ENCODE results near the gene ADK. TPM values are rescaled to one million over a fixed set of nuclear protein-coding genes. Genes with fewer than 3 reads are reported as not detected.

ADK gene
- total and polyA plus RNA-seq, 2 of the 13 experiments (the other 11 are each of a cell fraction or from before 2014, with no cell fraction given): 48.6 to 79.1 TPM

DNA sequence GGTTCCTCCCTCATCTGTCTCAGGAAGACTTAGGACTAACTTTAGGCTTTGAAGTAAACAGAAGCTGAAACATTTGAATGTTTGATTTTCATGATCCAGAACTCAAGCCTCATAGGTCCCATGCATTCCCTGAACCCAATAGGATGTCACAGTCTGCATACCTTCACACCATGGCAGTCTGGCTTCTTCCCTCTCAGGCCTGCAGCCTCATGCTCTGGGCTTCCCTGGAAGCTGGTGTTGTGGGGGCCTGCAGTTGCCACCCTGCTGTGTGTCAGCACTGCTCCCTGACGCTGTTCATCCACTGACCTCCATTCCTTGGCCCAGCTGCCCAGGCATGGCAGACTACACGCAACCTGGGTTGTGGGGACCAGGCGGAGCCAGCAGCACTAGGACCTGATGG lies 407.9 kb downstream of the ADK start:
- no peak overlapping the region for H2AFZ ChIP-seq (ENCODE audit: low read length)
- no peak overlapping the region for H3K4me3 ChIP-seq (replicated peaks in 1 of 3; ENCODE audit: insufficient read depth in 1 of 3, low read depth in 2 of 3, low read length in 3 of 3)
- FAIRE-seq (no peak), DNase-seq (ENCODE audit: low spot score) (no peak), ATAC-seq (no peak; the same call in 2 of the 3 replicates)
- no peak overlapping the region for H3K27ac ChIP-seq (ENCODE audit: extremely low read length, insufficient read depth, low read length)
- H4K20me1 ChIP-seq (ENCODE audit: insufficient read depth, low read length): no peaks in the 10 kb centered on the region
- intact Hi-C loops (cut with micrococcal nuclease; ENCODE audit: unreplicated experiment): no loop called here
- H3K4me1 ChIP-seq (ENCODE audit: insufficient read depth, low read length): peaks cover 6% of the 10 kb centered on the region
- ChIA-PET CTCF (ENCODE audit: low intra/inter-chr PET ratio, low total read pairs) (no interaction called here), POLR2A (no interaction called here)
- 97% methylated on average over 3 of the region's 3 CpGs for WGBS (ENCODE audit: low lambda C conversion rate)
- no peak overlapping the region for H3K4me2 ChIP-seq (ENCODE audit: low read depth, low read length)
- H3K27me3 ChIP-seq (ENCODE audit: control insufficient read depth in 1 of 2, insufficient read depth in 2 of 2, low read length in 2 of 2): no peaks in the 10 kb centered on the region
- H3K36me3 ChIP-seq (replicated peaks in 1 of 2; ENCODE audit: control insufficient read depth in 1 of 2, insufficient read depth in 2 of 2, low read length in 2 of 2): peaks cover 0 to 3% of the 10 kb centered on the region in 2 experiments; a peak in 2 of 5 replicates
- no TSS peak for BruUV-seq (replicated peaks)
- in situ Hi-C loops (cut with HindIII; ENCODE audit: extremely low pct_ligation_motif_present, low pct_unique_long_range_greater_than_20kb): no loop called here
- H3K79me2 ChIP-seq (ENCODE audit: insufficient read depth, low read length): no peaks in the 10 kb centered on the region
- TF ChIP-seq CCDC6 (CRISPR knock-in tag; IDR thresholded peaks at IDR 0.05) (no peak), ZNF367 (CRISPR knock-in tag; IDR thresholded peaks at IDR 0.05; ENCODE audit: borderline replicate concordance) (no peak), ZNF441 (CRISPR knock-in tag; IDR thresholded peaks at IDR 0.05; ENCODE audit: borderline replicate concordance) (no peak), ZNF251 (CRISPR knock-in tag; IDR thresholded peaks at IDR 0.05) (no peak), MXD4 (CRISPR knock-in tag; IDR thresholded peaks at IDR 0.05) (no peak), HOXA9 (CRISPR knock-in tag; IDR thresholded peaks at IDR 0.05; ENCODE audit: borderline replicate concordance) (no peak), MZF1 (CRISPR knock-in tag; IDR thresholded peaks at IDR 0.05; ENCODE audit: borderline replicate concordance) (no peak), MAFK (conservative IDR thresholded peaks at IDR 0.05 in 1 of 2, IDR thresholded peaks at IDR 0.05 in 1 of 2; ENCODE audit: low read length in 2 of 2) (no peak), ZNF484 (CRISPR knock-in tag; IDR thresholded peaks at IDR 0.05; ENCODE audit: borderline replicate concordance, low read depth) (no peak), ZNF121 (CRISPR knock-in tag; IDR thresholded peaks at IDR 0.05) (no peak), ZNF432 (CRISPR knock-in tag; IDR thresholded peaks at IDR 0.05; ENCODE audit: borderline replicate concordance) (no peak), PHB2 (IDR thresholded peaks at IDR 0.05; ENCODE audit: partially characterized antibody) (no peak)
- TF ChIP-seq, protein P1, sequence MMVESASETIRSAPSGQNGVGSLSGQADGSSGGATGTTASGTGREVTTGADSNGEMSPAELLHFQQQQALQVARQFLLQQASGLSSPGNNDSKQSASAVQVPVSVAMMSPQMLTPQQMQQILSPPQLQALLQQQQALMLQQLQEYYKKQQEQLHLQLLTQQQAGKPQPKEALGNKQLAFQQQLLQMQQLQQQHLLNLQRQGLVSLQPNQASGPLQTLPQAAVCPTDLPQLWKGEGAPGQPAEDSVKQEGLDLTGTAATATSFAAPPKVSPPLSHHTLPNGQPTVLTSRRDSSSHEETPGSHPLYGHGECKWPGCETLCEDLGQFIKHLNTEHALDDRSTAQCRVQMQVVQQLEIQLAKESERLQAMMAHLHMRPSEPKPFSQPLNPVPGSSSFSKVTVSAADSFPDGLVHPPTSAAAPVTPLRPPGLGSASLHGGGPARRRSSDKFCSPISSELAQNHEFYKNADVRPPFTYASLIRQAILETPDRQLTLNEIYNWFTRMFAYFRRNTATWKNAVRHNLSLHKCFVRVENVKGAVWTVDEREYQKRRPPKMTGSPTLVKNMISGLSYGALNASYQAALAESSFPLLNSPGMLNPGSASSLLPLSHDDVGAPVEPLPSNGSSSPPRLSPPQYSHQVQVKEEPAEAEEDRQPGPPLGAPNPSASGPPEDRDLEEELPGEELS (CRISPR knock-in tag; IDR thresholded peaks at IDR 0.05): no peak
- TF ChIP-seq, protein P2, sequence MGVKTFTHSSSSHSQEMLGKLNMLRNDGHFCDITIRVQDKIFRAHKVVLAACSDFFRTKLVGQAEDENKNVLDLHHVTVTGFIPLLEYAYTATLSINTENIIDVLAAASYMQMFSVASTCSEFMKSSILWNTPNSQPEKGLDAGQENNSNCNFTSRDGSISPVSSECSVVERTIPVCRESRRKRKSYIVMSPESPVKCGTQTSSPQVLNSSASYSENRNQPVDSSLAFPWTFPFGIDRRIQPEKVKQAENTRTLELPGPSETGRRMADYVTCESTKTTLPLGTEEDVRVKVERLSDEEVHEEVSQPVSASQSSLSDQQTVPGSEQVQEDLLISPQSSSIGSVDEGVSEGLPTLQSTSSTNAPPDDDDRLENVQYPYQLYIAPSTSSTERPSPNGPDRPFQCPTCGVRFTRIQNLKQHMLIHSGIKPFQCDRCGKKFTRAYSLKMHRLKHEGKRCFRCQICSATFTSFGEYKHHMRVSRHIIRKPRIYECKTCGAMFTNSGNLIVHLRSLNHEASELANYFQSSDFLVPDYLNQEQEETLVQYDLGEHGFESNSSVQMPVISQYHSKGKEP (CRISPR knock-in tag; IDR thresholded peaks at IDR 0.05): no peak
- TF ChIP-seq, protein P3, sequence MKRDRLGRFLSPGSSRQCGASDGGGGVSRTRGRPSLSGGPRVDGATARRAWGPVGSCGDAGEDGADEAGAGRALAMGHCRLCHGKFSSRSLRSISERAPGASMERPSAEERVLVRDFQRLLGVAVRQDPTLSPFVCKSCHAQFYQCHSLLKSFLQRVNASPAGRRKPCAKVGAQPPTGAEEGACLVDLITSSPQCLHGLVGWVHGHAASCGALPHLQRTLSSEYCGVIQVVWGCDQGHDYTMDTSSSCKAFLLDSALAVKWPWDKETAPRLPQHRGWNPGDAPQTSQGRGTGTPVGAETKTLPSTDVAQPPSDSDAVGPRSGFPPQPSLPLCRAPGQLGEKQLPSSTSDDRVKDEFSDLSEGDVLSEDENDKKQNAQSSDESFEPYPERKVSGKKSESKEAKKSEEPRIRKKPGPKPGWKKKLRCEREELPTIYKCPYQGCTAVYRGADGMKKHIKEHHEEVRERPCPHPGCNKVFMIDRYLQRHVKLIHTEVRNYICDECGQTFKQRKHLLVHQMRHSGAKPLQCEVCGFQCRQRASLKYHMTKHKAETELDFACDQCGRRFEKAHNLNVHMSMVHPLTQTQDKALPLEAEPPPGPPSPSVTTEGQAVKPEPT (CRISPR knock-in tag; IDR thresholded peaks at IDR 0.05; ENCODE audit: low read depth): no peak
- TF ChIP-seq, protein P4, sequence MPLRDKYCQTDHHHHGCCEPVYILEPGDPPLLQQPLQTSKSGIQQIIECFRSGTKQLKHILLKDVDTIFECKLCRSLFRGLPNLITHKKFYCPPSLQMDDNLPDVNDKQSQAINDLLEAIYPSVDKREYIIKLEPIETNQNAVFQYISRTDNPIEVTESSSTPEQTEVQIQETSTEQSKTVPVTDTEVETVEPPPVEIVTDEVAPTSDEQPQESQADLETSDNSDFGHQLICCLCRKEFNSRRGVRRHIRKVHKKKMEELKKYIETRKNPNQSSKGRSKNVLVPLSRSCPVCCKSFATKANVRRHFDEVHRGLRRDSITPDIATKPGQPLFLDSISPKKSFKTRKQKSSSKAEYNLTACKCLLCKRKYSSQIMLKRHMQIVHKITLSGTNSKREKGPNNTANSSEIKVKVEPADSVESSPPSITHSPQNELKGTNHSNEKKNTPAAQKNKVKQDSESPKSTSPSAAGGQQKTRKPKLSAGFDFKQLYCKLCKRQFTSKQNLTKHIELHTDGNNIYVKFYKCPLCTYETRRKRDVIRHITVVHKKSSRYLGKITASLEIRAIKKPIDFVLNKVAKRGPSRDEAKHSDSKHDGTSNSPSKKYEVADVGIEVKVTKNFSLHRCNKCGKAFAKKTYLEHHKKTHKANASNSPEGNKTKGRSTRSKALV (CRISPR knock-in tag; IDR thresholded peaks at IDR 0.05): no peak
- TF ChIP-seq, protein P5, sequence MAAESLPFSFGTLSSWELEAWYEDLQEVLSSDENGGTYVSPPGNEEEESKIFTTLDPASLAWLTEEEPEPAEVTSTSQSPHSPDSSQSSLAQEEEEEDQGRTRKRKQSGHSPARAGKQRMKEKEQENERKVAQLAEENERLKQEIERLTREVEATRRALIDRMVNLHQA (CRISPR knock-in tag; IDR thresholded peaks at IDR 0.05): no peak
- H3K9me3 ChIP-seq (ENCODE audit: low read length): no peaks in the 10 kb centered on the region
- H3K9ac ChIP-seq (ENCODE audit: insufficient read depth, low read depth, low read length): no peak overlapping the region
